Activated CD8-positive, alpha-beta T cell treated with anti-CD3 and anti-CD28 coated beads for 36 hours (primary cell): ENCODE data around the gene RTN4RL1. TPM values are rescaled to one million over a fixed set of nuclear protein-coding genes. Genes with fewer than 3 reads are reported as not detected.
A peak's percentile ranks its signal among the peaks of the same experiment; 100 is the strongest.

Experiments
- ATAC-seq: fragments of 200-7000 bp; cut with Tn5 transposase; one replicate; pipeline ENCODE4 v1.10.0; 2021; ENCODE audit warnings: mild to moderate bottlenecking, moderate library complexity
- CTCF ChIA-PET: fragments of 350-600 bp; sonication (Branson Sonifier 250); formaldehyde crosslinking; loops from one replicate; lab custom pipeline; 2021; ENCODE audit warnings: antibody characterized with exemption; lab: Charles Lee
- POLR2A ChIA-PET: fragments of 350-600 bp; sonication (Branson Sonifier 250); formaldehyde crosslinking; loops from one replicate; lab custom pipeline; 2021; ENCODE audit warnings: antibody characterized with exemption; lab: Charles Lee
- DNase-seq: peaks from one replicate; pipeline ENCODE4 v3.0.0-alpha.2; 2020
- H3K27ac Mint-ChIP-seq: one replicate; pipeline ENCODE4 v1.8.0; 2021; ENCODE audit warnings: mild to moderate bottlenecking, mixed read lengths
- H3K27me3 Mint-ChIP-seq: one replicate; pipeline ENCODE4 v1.8.0; 2021; ENCODE audit warnings: mixed read lengths
- H3K36me3 Mint-ChIP-seq: one replicate; pipeline ENCODE4 v1.8.0; 2021; ENCODE audit warnings: low read depth, mixed read lengths
- H3K4me1 Mint-ChIP-seq: one replicate; pipeline ENCODE4 v1.8.0; 2021; ENCODE audit warnings: low read depth, mixed read lengths
- H3K4me3 Mint-ChIP-seq: one replicate; pipeline ENCODE4 v1.8.0; 2021; ENCODE audit warnings: mild to moderate bottlenecking, moderate library complexity, mixed read lengths
- H3K9me3 Mint-ChIP-seq: one replicate; pipeline ENCODE4 v1.8.0; 2021; ENCODE audit warnings: mixed read lengths
- CTCF ChIP-seq: fragments of 200-600 bp; IDR thresholded peaks from one replicate; pipeline ENCODE4 v1.8.0; 2022; ENCODE audit warnings: antibody characterized with exemption, mild to moderate bottlenecking
- intact Hi-C: fragments of 100-400 bp; cut with micrococcal nuclease; formaldehyde crosslinking; loops from one replicate; pipeline ENCODE4 v1.10.0; 2022
- total RNA-seq, 2 experiments: library from RNA; stranded (reverse); gene quantifications; one replicate each; pipeline ENCODE4 v1.2.3, GENCODE V29; 2021

Gene RTN4RL1
- total RNA-seq, 2 experiments from 2014 or later = 0.27 to 0.49 TPM

GRCh38 chr17:2060681-2061440 lies 35.7 kb upstream of the RTN4RL1 start:
- H3K36me3 Mint-ChIP-seq = peaks cover 62% of the 10 kb centered on the region
- no peaks in the 10 kb centered on the region for H3K27me3 Mint-ChIP-seq

GRCh38 chr17:2060385-2060658 lies 35.2 kb upstream of the RTN4RL1 start:
- DNase-seq (no peak), ATAC-seq (no peak)
- Mint-ChIP-seq H3K9me3 (no peaks in the 10 kb centered on the region), H3K4me3 (no peak overlapping the region), H3K4me1 (peaks cover 13% of the 10 kb centered on the region), H3K27me3 (no peaks in the 10 kb centered on the region), H3K27ac (no peak overlapping the region), H3K36me3 (peaks cover 57% of the 10 kb centered on the region)
- intact Hi-C loops = no loop called here
- TF ChIP-seq CTCF = no peak
- POLR2A ChIA-PET = interaction anchor here (0.6 to 1.8 kb wide), 4 partner anchors 25 to 155 kb away, joined by 3 to 5 read pairs (median 4); no protein-coding TSS in a partner anchor
- CTCF ChIA-PET = interaction anchor here (7.8 to 8.5 kb wide), 3 partner anchors 8 to 188 kb away, joined by 74 to 239 read pairs (median 121); no protein-coding TSS in a partner anchor

More at GRCh38 chr17:2060681-2061440, 35.7 kb upstream of the RTN4RL1 start:
- intact Hi-C loops = no loop called here
- Mint-ChIP-seq H3K4me3 (no peak overlapping the region), H3K27ac (no peak overlapping the region), H3K4me1 (peaks cover 13% of the 10 kb centered on the region), H3K9me3 (no peaks in the 10 kb centered on the region)
- no peak for TF ChIP-seq CTCF
- ChIA-PET CTCF (interaction anchor here (8.1 to 8.5 kb wide), 2 partner anchors 7 to 188 kb away, joined by 121 to 239 read pairs; no protein-coding TSS in a partner anchor), POLR2A (interaction anchor here (0.6 to 1.3 kb wide), 4 partner anchors 25 to 154 kb away, joined by 3 to 5 read pairs (median 4); no protein-coding TSS in a partner anchor)
- ATAC-seq (no peak), DNase-seq (no peak)

- intact Hi-C loops = no loop called here
- Mint-ChIP-seq H3K4me3 (peak overlapping the region; percentile 36), H3K9me3 (no peaks in the 10 kb centered on the region), H3K4me1 (peaks cover 11% of the 10 kb centered on the region), H3K27ac (peak overlapping the region; percentile 14), H3K36me3 (peaks cover 55% of the 10 kb centered on the region), H3K27me3 (no peaks in the 10 kb centered on the region)
- ChIA-PET CTCF (interaction anchor here (1.4 to 8.5 kb wide), 8 partner anchors 9 to 293 kb away, joined by 3 to 239 read pairs (median 39); no protein-coding TSS in a partner anchor), POLR2A (interaction anchor here (0.6 to 5.7 kb wide), 5 partner anchors 9 to 156 kb away, joined by 3 to 46 read pairs (median 4); no protein-coding TSS in a partner anchor)
- no peak for TF ChIP-seq CTCF
- DNase-seq (no peak), ATAC-seq (no peak)
Observed at GRCh38 chr17:2059547-2060384, 34.6 kb upstream of the RTN4RL1 start.

- ChIA-PET POLR2A (interaction anchor here (0.7 to 5.7 kb wide), 10 partner anchors 10 to 207 kb away, joined by 3 to 46 read pairs (median 4); no protein-coding TSS in a partner anchor), CTCF (interaction anchor here (0.8 to 8.5 kb wide), 25 partner anchors 9 to 357 kb away, joined by 3 to 239 read pairs (median 4); partner anchors contain the start of gene SGSM2)
- Mint-ChIP-seq H3K9me3 (no peaks in the 10 kb centered on the region), H3K27ac (no peak overlapping the region), H3K27me3 (no peaks in the 10 kb centered on the region), H3K4me1 (peaks cover 13% of the 10 kb centered on the region), H3K36me3 (peaks cover 49% of the 10 kb centered on the region), H3K4me3 (peak overlapping the region; percentile 54)
- intact Hi-C loops = no loop called here
- peak; percentile 88 for TF ChIP-seq CTCF
- DNase-seq (peak; percentile 76), ATAC-seq (peak; percentile 7)
Observed at GRCh38 chr17:2058586-2059546, 33.7 kb upstream of the RTN4RL1 start.
